Upper lobe of left lung (tissue), 6 donors: ENCODE results near the gene STK11IP. TPM values are rescaled to one million over a fixed set of nuclear protein-coding genes. Genes with fewer than 3 reads are reported as not detected.

Experiments
- ATAC-seq, 2 donors: fragments of 200-7000 bp; cut with Tn5 transposase; one replicate each; pipeline ENCODE4 v1.9.1; 2022; ENCODE audit warnings: mild to moderate bottlenecking in 2 of 2, moderate library complexity in 2 of 2; ENCODE audit not compliant: low FRiP score in 2 of 2
- DNase-seq, 2 donors: peaks; one replicate each; pipeline ENCODE4 v3.0.0-alpha.2; 2019 to 2020
- H3K27ac ChIP-seq, 4 donors: fragments of 200-600 bp; sonication (generic); one replicate each; pipeline ENCODE4 v1.5.1; 2016 to 2019
- H3K27me3 ChIP-seq, 4 donors: fragments of 200-600 bp; sonication (generic); one replicate each; pipeline ENCODE4 v1.5.1; 2017 to 2019
- H3K36me3 ChIP-seq, 4 donors: fragments of 200-600 bp; sonication (generic); one replicate each; pipeline ENCODE4 v1.5.1; 2016 to 2019
- H3K4me1 ChIP-seq, 4 donors: fragments of 200-600 bp; sonication (generic); one replicate each; pipeline ENCODE4 v1.5.1; 2018 to 2019
- H3K4me3 ChIP-seq, 4 donors: fragments of 200-600 bp; sonication (generic); one replicate each; pipeline ENCODE4 v1.5.1; 2017 to 2019; ENCODE audit warnings: mild to moderate bottlenecking in 2 of 4, moderate library complexity in 1 of 4
- H3K9me3 ChIP-seq, 4 donors: fragments of 200-600 bp; sonication (generic); one replicate each; pipeline ENCODE4 v1.5.1; 2018 to 2019
- CTCF ChIP-seq, 6 experiments: fragments of 450-650 bp in 4 of 6; fragments of 200-600 bp in 2 of 6; sonication (generic) in 2 of 6; IDR thresholded peaks; one replicate each; pipeline ENCODE4 v1.5.1; 2016 to 2019; ENCODE audit warnings: antibody characterized with exemption in 6 of 6
- EP300 ChIP-seq, 4 donors: sonication (generic); formaldehyde crosslinking; IDR thresholded peaks; one replicate each; pipeline ENCODE4 v1.5.1; 2017; ENCODE audit warnings: antibody characterized with exemption in 4 of 4, control low read depth in 2 of 4
- POLR2A ChIP-seq, 4 donors: fragments of 450-650 bp; IDR thresholded peaks; one replicate each; pipeline ENCODE4 v1.5.1; 2016 to 2017; ENCODE audit warnings: antibody characterized with exemption in 4 of 4, mild to moderate bottlenecking in 2 of 4
- POLR2AphosphoS5 ChIP-seq, 2 donors: sonication (generic); formaldehyde crosslinking; IDR thresholded peaks; one replicate each; pipeline ENCODE4 v1.5.1; 2017; ENCODE audit warnings: antibody characterized with exemption in 2 of 2
- WGBS, 2 donors: methylation state at CpG; one replicate each; pipeline ENCODE4 v1.1.5; 2017 to 2018; 5-methylcytosine and 5-hydroxymethylcytosine counted together
- total RNA-seq, 6 donors: library from RNA; depleted of rRNA in 4 of 6; stranded (reverse); fragments of >200 nt in 4 of 6; gene quantifications; one replicate each; pipeline versions ENCODE4 v1.1.0 to v1.2.1, GENCODE V29; 2016 to 2021
- donor health status: DM: no; HTN: no; CAD: no; lungs with moderate emphysema.
- donor health status: DM: no; HTN: yes; CAD: no; lungs with severe emphysema.

Gene STK11IP
- total RNA-seq, 6 donors from 2014 or later = 16.0 to 77.5 (median 35.6) TPM

GRCh38 chr2:219561179-219562048 lies 36.2 kb upstream of the STK11IP start:
- WGBS, 2 donors = 61 to 69% methylated on average over 18 to 24 of the region's 24 CpGs

GRCh38 chr2:219562049-219563020 lies 35.3 kb upstream of the STK11IP start:
- 83 to 89% methylated on average over 21 to 35 of the region's 35 CpGs for WGBS, 2 donors

More at GRCh38 chr2:219561179-219562048, 36.2 kb upstream of the STK11IP start:
- no peaks in the 10 kb centered on the region for H3K9me3 ChIP-seq
- peaks cover 0 to 13% (median 3%) of the 10 kb centered on the region in 4 donors for H3K36me3 ChIP-seq
- H3K27me3 ChIP-seq = no peaks in the 10 kb centered on the region
- peak in 1 of 2 donors; percentile 13 for ATAC-seq
- peaks cover 5 to 12% (median 9%) of the 10 kb centered on the region in 4 donors for H3K4me1 ChIP-seq
- H3K27ac ChIP-seq = no peak overlapping the region
- H3K4me3 ChIP-seq = no peak overlapping the region
- no peak for DNase-seq
- TF ChIP-seq CTCF (IDR thresholded peaks at IDR 0.05) = no peak
- no peak for TF ChIP-seq POLR2A (IDR thresholded peaks at IDR 0.05)
- no peak for TF ChIP-seq POLR2AphosphoS5 (IDR thresholded peaks at IDR 0.05)
- TF ChIP-seq EP300 (IDR thresholded peaks at IDR 0.05) = no peak

GRCh38 chr2:219563271-219563928 lies 34.3 kb upstream of the STK11IP start:
- no peak for ATAC-seq
- Histone ChIP-seq H3K27ac (no peak overlapping the region), H3K4me3 (no peak overlapping the region), H3K9me3 (no peaks in the 10 kb centered on the region), H3K4me1 (peaks cover 5 to 12% (median 9%) of the 10 kb centered on the region in 4 donors), H3K36me3 (peaks cover 0 to 13% (median 3%) of the 10 kb centered on the region in 4 donors), H3K27me3 (no peaks in the 10 kb centered on the region)
- WGBS, 2 donors = 93% methylated on average over 18 to 20 of the region's 20 CpGs
- TF ChIP-seq CTCF (IDR thresholded peaks at IDR 0.05) (no peak), EP300 (IDR thresholded peaks at IDR 0.05) (no peak), POLR2AphosphoS5 (IDR thresholded peaks at IDR 0.05) (no peak), POLR2A (IDR thresholded peaks at IDR 0.05) (no peak)
- peak in 1 of 2 donors; percentile 68 for DNase-seq

More at GRCh38 chr2:219562049-219563020, 35.3 kb upstream of the STK11IP start:
- H3K36me3 ChIP-seq = peaks cover 0 to 13% (median 3%) of the 10 kb centered on the region in 4 donors
- TF ChIP-seq POLR2AphosphoS5 (IDR thresholded peaks at IDR 0.05) (no peak), EP300 (IDR thresholded peaks at IDR 0.05) (no peak), CTCF (IDR thresholded peaks at IDR 0.05) (no peak), POLR2A (IDR thresholded peaks at IDR 0.05) (no peak)
- H3K4me1 ChIP-seq = peaks cover 5 to 12% (median 9%) of the 10 kb centered on the region in 4 donors
- H3K27me3 ChIP-seq = no peaks in the 10 kb centered on the region
- DNase-seq = peak in 1 of 2 donors; percentile 79
- H3K27ac ChIP-seq = no peak overlapping the region
- no peak overlapping the region for H3K4me3 ChIP-seq
- H3K9me3 ChIP-seq = no peaks in the 10 kb centered on the region
- ATAC-seq = no peak
